Pancreas (tissue), 10 donors: ENCODE data around the gene SCTR. TPM values are rescaled to one million over a fixed set of nuclear protein-coding genes. Genes with fewer than 3 reads are reported as not detected.
A peak's percentile ranks its signal among the peaks of the same experiment; 100 is the strongest.

ENCODE experiments used
- ATAC-seq, 4 donors: fragments of 200-7000 bp; cut with Tn5 transposase; one replicate each; pipeline versions ENCODE4 v1.8.0 to v1.9.1; 2020; ENCODE audit warnings: mild to moderate bottlenecking in 4 of 4, moderate library complexity in 4 of 4
- DNase-seq, 6 donors: peaks; one replicate each; pipeline ENCODE4 v3.0.0-alpha.2; 2020
- FAIRE-seq: peaks from 2 replicates; lab custom pipeline; 2012; peaks lifted over from hg19 to GRCh38; lab: Jason Lieb, UNC
- H3K27ac ChIP-seq, 4 donors: fragments of 200-600 bp; sonication (generic); 1 replicate in 3 of 4; 2 replicates in 1 of 4; pipeline versions ENCODE4 v1.5.0 to v1.8.0; 2020
- H3K27me3 ChIP-seq, 4 donors: fragments of 200-600 bp; one replicate each; pipeline ENCODE4 v1.8.0; 2021
- H3K36me3 ChIP-seq, 3 donors: fragments of 200-600 bp; sonication (generic) in 1 of 3; one replicate each; pipeline versions ENCODE4 v1.5.0 to v1.8.0; 2020 to 2021
- H3K4me1 ChIP-seq, 3 donors: fragments of 200-600 bp; one replicate each; pipeline ENCODE4 v1.8.0; 2021
- H3K4me3 ChIP-seq, 4 donors: fragments of 200-600 bp; sonication (generic) in 2 of 4; one replicate each; pipeline versions ENCODE4 v1.5.0 to v1.8.0; 2020 to 2021
- H3K9me3 ChIP-seq, 4 donors: fragments of 200-600 bp; one replicate each; pipeline ENCODE4 v1.8.0; 2021
- WGBS, 2 donors: extraction: QIAGEN DNeasy Blood & Tissue Kit; methylation state at CpG; one replicate each; pipeline ENCODE4 v1.1.7; 2013; 5-methylcytosine and 5-hydroxymethylcytosine counted together
- intact Hi-C, 3 donors: fragments of 100-400 bp; cut with DNase I; formaldehyde crosslinking; loops; one replicate each; pipeline versions ENCODE4 v1.11.1 to v1.14.2; 2022
- polyA plus RNA-seq, 2 donors: library from polyadenylated mRNA; stranded (reverse); fragments of 200-250 nt; gene quantifications; one replicate each; pipeline ENCODE4 v1.2.3, GENCODE V29; 2013
- total RNA-seq, 6 donors: library from RNA; stranded (reverse); fragmentation: NEBNext Ultra II Directional in 4 of 6; extraction: Animal tissue kit (Norgen Biotek cat#: 25700) in 4 of 6; gene quantifications; one replicate each; pipeline versions ENCODE4 v1.2.1 to v1.2.4, GENCODE V29; 2021 to 2023
- TF ChIP-seq, protein P1 (sequence below), 4 donors: fragments of 200-600 bp; sonication (generic) in 3 of 4; IDR thresholded peaks; one replicate each; pipeline versions ENCODE4 v1.5.0 to v1.8.0; 2021; ENCODE audit warnings: antibody characterized with exemption in 4 of 4
- donor health status: healthy with polysubstance abuse.
- donor health status: DM: no; HTN: no; CAD: no; lungs with moderate emphysema.
- donor health status: DM: no; HTN: no; CAD: no.
- donor health status: control.
- donor health status: control.
- donor health status: Bipolar disorder and iron deficiency.
- donor health status: DM: yes; HTN: yes; CAD: no.
- donor health status: DM: no; HTN: no; CAD: no.
- donor health status: DM: no; HTN: no; CAD: no.
- donor health status: DM: yes; HTN: yes; CAD: no.

SCTR gene
- total and polyA plus RNA-seq, 8 donors = 31.9 to 1,263 (median 84.7) TPM

DNA sequence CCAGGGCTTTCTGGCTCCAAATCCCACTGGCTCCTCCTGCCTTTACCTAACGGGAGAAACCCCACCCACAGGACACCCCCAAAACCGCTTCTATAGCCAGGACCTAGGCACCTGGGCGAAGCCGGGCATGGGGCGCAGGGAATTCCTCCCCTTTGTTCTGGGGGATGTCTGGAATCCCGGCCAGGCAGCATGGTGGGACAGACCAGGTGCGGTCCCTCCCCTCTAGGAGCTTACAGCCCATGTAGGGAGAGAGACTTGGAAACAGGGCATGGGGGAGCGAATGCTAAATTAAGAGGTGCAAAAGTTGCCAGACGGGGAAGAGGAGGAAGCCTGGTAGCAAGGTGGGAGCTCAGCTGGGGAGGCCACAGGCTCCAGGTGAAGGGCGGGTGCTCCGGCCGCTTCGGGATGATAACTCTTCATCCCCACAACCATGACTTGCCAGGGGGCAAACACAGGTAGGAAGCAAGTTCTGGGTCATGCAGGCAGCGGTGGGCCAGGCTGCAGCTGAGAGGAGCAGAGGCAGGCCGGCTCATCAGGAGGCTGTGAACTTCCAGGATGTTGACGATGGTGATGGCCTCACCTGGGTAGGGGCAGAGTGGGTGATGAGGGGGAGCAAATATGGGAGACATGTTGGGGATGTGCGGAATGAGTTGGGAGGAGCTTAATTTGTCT lies 91.3 kb downstream of the SCTR start:
- Histone ChIP-seq H3K4me3 (peak overlapping the region in 2 of 4 donors; percentile 64 to 66), H3K9me3 (no peaks in the 10 kb centered on the region), H3K4me1 (peaks cover 0 to 16% (median 0%) of the 10 kb centered on the region in 3 donors), H3K27me3 (no peaks in the 10 kb centered on the region), H3K27ac (peak overlapping the region; percentile 28 to 79 (median 77)), H3K36me3 (no peaks in the 10 kb centered on the region)
- no peak for DNase-seq
- WGBS, 2 donors = 93% methylated on average over 17 of the region's 17 CpGs
- no peak for FAIRE-seq
- intact Hi-C loops = no loop called here
- TF ChIP-seq, protein P1, sequence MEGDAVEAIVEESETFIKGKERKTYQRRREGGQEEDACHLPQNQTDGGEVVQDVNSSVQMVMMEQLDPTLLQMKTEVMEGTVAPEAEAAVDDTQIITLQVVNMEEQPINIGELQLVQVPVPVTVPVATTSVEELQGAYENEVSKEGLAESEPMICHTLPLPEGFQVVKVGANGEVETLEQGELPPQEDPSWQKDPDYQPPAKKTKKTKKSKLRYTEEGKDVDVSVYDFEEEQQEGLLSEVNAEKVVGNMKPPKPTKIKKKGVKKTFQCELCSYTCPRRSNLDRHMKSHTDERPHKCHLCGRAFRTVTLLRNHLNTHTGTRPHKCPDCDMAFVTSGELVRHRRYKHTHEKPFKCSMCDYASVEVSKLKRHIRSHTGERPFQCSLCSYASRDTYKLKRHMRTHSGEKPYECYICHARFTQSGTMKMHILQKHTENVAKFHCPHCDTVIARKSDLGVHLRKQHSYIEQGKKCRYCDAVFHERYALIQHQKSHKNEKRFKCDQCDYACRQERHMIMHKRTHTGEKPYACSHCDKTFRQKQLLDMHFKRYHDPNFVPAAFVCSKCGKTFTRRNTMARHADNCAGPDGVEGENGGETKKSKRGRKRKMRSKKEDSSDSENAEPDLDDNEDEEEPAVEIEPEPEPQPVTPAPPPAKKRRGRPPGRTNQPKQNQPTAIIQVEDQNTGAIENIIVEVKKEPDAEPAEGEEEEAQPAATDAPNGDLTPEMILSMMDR (IDR thresholded peaks at IDR 0.05) = no peak
- ATAC-seq = no peak

DNA sequence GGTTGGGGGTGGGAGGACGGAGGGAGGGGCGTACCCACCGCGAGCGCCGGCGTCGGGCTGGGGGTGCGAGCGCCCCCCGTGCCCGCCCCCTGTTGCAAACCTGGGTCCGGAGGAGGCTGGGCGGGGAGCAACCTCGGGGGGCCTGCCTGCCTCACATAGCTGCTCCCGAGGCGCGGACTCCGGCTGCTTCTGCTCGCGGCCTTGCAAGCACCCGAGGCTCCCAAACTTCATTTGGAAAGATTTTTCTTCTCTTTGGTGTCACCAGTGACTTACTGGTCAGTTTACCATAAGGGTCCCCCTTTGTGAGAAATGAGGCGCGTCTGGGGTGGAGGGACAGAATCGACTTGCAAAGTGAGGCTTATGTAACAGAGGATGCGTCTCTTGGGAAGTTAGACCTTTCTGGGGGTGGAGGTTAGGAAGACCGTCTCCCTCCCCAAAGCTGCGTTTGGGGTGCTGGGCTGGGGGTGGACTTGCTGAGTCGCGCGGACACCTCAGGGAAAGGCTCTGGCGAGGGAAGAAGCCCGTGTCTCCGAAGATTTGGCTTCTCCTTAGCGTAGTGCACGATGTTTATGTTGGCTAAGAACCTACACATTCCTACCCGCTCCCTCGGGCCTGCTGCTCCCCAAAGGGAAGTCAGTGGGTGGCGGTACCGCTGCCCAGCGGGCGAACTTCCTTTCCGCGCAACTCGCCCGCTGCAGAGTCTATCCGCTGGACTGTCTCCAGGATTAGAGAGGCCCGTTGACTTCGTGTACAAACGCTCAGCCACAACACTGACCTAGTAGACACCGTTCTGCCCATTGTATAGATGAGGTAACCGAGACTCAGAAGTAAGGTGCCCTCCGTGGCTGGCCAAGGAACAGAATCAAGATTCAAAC lies 92.1 kb downstream of the SCTR start:
- TF ChIP-seq, protein P1 (IDR thresholded peaks at IDR 0.05) = no peak
- intact Hi-C loops = no loop called here
- H3K4me1 ChIP-seq = peaks cover under 1 to 16% (median under 1%) of the 10 kb centered on the region in 3 donors
- DNase-seq (peak in 1 of 6 donors; percentile 35), ATAC-seq (peak; percentile 2 to 20 (median 8)), FAIRE-seq (no peak)
- H3K36me3 ChIP-seq = no peaks in the 10 kb centered on the region
- peak overlapping the region; percentile 46 to 66 (median 60) for H3K4me3 ChIP-seq
- peak overlapping the region; percentile 28 to 79 (median 77) for H3K27ac ChIP-seq
- WGBS, 2 donors = 29 to 35% methylated on average over 51 to 53 of the region's 53 CpGs
- no peaks in the 10 kb centered on the region for H3K9me3 ChIP-seq
- no peaks in the 10 kb centered on the region for H3K27me3 ChIP-seq

DNA sequence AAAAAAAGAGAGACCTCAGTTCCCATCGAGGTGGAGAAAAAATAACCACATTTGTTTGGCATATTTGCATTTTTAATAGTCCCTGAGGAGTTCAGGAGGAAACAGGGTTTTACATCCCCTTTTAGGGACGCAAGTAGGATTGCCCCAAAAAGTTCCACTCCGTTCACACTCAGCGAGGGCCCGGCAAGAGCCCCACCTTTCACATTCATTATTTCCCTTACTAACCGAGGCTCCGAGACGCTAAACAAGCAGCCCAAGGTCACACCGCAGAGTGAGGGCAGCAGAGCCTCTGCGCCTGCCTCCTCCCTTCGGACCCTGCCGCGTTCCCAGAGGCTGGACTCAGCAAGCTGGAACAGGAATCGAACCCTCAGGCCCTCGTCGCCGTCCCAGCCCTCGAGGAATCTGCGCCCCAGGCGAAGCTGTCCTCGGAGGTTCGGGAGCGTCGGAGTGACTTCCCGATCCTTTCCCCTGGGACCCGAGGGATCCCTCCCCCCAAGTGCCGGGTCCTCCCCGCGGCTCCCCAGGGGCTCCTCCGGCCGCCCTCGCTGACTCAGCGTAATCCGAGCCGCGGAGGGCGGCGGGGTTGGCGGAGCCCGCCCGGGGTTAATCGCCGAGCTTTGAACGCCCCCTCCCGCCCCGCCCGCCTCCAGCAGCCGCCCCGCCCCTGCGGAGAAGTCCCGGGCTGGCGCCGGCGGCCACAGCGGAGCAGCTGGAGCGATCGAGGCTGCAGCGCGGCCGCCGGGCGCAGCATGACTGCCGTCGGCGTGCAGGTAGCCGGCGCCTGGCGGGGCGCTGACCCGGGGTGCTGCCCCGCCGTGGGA lies 92.9 kb downstream of the SCTR start, which contains the start of gene TMEM37:
TMEM37 (plus strand) TSS at position 700 of the 821 bp plus-strand sequence; CDS start at position 750, 50 bp downstream.
- Histone ChIP-seq H3K27me3 (no peaks in the 10 kb centered on the region), H3K36me3 (no peaks in the 10 kb centered on the region), H3K27ac (peak within 1 kb of the TSS; percentile 73 to 79 (median 77)), H3K4me1 (peaks cover 8 to 20% (median 9%) of the 10 kb centered on the region in 3 donors), H3K9me3 (no peaks in the 10 kb centered on the region), H3K4me3 (peak within 1 kb of the TSS; percentile 46 to 66 (median 60))
- FAIRE-seq = no peak
- intact Hi-C loops = no loop called here
- 2% methylated on average over 42 to 72 of the region's 72 CpGs for WGBS, 2 donors
- TF ChIP-seq, protein P1 (IDR thresholded peaks at IDR 0.05) = no peak
- peak; percentile 78 to 91 (median 82) for DNase-seq
- ATAC-seq = peak; percentile 85 to 88 (median 86)

DNA sequence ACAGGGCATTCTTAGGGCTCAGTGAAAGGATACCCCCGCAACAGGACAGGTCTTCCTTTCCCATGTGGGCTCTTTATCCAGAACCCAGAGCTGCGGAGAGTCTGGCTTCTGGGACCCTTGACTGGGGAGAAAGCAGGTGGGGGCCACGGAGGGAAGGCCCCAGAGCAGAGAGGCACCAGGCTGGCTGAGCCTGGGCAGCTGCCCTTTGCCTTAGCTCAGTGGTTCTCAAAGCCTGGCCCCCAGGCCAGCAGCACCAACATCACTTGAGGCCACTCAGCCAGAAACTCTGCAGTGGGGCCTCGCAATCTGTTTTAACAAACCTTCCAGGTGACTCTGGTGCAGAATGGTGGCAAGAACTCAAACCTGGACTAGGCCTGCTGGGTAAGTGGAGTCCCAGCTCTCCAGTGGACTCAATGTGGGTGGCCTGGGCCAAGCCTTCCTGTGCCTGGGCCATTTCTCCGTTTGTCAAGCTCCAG lies 94.2 kb downstream of the SCTR start:
- ATAC-seq (no peak), DNase-seq (no peak), FAIRE-seq (no peak)
- TF ChIP-seq, protein P1 (IDR thresholded peaks at IDR 0.05) = no peak
- Histone ChIP-seq H3K36me3 (no peaks in the 10 kb centered on the region), H3K9me3 (no peaks in the 10 kb centered on the region), H3K4me1 (peaks cover 8 to 26% (median 12%) of the 10 kb centered on the region in 3 donors), H3K27ac (peak overlapping the region in 3 of 4 donors; percentile 22 to 49 (median 33)), H3K27me3 (no peaks in the 10 kb centered on the region), H3K4me3 (no peak overlapping the region)
- intact Hi-C loops = no loop called here
- 87 to 94% methylated on average over 5 of the region's 5 CpGs for WGBS, 2 donors
